Activated T-helper 9 cell treated with anti-CD3 and anti-CD28 coated beads, Interleukin-2, amount 50 U/mL, for 16 hours (primary cell): Measurements from ENCODE around the gene MYL5.
"Not testable (repeated sequence)": the region's sequence is repeated elsewhere in the genome, so short reads cannot be mapped to it uniquely, and the experiment has no call there.

ENCODE experiments used
- DNase-seq: peaks from one replicate; pipeline ENCODE4 v3.0.0-alpha.2; 2020; ENCODE audit warnings: low read depth

Gene MYL5

GRCh38 chr4:656436-657337 lies 17.7 kb upstream of the MYL5 start:
- no peak for DNase-seq

- no peak for DNase-seq
Measured at GRCh38 chr4:657338-657833, 17.0 kb upstream of the MYL5 start.

- DNase-seq = no peak
Measured at GRCh38 chr4:657834-658667, 16.3 kb upstream of the MYL5 start.

GRCh38 chr4:658681-659667 lies 15.4 kb upstream of the MYL5 start:
- DNase-seq = no peak

DNA sequence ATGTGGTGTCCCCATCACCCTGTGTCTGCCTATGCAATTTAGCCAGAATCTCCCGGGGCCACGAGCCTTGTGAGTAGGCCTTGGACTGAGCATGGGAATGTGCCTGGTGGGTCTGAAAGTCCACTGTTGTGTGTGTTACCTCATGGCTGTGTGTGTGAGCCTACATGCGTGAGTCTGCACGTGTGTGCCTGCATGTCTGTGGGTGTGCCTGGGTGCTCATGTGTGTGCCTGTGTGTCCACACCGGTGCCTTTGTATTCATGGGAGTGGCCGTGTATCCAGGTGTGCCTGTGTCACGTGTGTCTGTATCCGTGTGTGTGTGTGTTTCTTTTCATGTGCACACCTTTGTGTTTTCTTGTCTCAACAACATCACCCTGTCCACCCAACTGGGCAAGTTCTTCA lies 14.5 kb upstream of the MYL5 start:
- no peak for DNase-seq

DNA sequence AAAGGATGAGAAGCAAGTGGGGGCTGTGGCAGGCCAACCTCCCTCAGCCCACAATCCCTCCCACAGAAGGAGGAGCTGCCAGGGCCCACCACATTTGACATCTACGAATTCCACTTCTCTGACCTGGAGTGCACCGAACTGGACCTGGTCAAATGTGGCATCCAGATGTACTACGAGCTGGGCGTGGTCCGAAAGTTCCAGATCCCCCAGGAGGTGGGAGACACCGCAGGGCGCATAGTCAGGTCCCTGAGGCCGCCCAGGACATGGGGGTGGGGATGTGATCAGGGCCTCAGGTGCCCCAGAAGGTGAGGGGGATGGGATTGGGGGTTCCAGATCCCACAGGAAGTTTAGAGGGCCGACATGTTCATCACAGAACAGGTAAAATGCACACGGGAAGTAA lies 13.9 kb upstream of the MYL5 start:
- DNase-seq = no peak

DNA sequence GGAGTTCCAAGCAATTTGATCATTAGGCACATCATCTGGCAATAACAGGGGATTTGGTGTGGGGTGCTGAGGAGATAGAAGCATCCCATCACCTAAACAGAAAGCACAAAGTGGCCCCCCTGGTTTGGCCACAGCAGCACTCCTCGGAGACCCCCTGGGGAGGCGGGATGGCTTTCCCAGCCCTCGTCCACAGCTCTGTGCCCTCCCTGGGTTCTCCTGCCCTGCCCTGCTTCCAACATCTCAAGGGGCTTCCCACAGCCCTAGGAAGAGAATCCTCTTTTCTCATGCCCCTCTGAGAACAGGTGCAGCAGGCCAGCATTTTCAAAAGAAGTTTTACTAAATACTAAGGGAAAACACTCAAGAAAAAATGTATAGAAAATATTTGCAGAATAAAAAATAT lies 13.1 kb upstream of the MYL5 start:
- no peak for DNase-seq

- no peak for DNase-seq
Measured at GRCh38 chr4:661881-662761, 12.2 kb upstream of the MYL5 start.

- DNase-seq = no peak
Measured at GRCh38 chr4:663046-663437, 11.3 kb upstream of the MYL5 start.

- DNase-seq = peak; percentile 67
Measured at GRCh38 chr4:663438-664428, 10.6 kb upstream of the MYL5 start.

GRCh38 chr4:664713-665231 lies 9.6 kb upstream of the MYL5 start:
- no peak for DNase-seq

GRCh38 chr4:665381-665750 lies 9.0 kb upstream of the MYL5 start:
- no peak for DNase-seq

DNA sequence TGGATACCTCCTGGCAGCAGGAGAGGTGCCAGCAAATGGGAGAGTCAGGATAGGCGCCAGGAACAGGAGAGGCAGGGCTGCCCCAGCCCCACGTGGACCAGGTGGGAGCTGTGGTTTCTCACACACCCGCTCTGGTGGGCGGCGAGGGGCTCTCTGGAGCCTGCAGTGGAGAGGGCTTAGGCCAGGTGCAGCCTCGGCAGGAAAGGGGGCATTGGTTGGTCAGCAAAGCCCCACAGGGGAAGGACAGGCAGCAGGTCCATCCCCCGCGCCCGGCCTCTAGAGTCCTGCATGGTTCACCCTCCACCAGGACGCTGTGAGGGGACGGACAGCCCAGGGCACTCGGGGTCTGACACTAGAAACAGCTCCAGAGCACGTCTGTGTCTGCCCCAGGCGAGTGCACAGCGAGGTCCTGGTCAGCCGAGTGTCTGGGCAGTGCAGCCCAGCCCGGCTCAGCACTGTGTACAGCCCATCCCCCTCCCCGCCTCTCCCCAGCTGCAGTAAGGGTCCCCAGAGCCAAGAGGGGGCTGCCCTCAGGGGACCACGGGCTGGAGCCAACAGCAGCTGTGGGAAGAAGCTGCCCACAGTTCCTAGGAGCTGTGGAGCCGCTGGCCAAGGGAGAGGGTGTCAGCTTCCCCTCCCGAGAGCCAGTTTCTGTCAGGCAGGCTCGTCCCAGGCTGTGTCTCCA lies 8.4 kb upstream of the MYL5 start:
- no peak for DNase-seq

GRCh38 chr4:666436-666810 lies 7.9 kb upstream of the MYL5 start:
- no peak for DNase-seq

DNA sequence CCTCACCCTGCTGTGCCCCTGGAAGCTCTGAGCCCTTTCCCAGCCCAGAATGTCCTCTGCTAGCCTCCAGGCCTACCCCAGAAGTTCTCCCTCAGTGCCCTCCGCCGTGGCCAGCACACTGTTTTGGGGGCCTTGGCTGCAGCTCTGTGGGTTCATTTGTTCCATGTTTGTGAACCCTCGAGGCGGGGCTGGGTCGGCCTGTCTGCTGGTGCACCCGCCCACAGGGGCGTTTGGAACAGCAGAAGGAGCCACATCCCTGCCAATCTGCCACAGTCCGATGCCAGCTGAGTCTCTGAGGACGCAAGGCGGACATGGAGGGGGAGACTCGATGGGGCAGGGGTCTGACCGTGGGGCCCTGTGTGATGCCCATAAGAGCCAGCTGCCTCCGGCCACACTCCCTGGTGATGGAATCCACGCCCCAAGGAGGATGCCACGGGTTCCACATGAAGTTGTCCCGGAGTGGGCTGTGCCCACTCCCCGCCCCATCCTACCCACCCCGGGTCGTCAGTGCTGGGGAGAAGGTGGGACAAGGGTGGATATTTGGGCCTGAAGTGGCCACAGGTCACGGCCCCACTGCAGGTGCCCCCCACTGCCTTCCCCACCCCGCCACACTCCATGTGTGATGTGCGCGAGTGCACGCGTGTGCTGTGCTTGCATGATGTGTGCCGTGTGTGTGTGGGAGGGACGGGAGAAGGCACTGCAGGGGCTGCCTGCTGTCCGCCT lies 7.4 kb upstream of the MYL5 start:
- DNase-seq = no peak

- DNase-seq = no peak
Measured at GRCh38 chr4:667545-667925, 6.8 kb upstream of the MYL5 start.

- not testable (repeated sequence) for DNase-seq
Measured at GRCh38 chr4:668219-668618, 6.1 kb upstream of the MYL5 start.
